HG03558 (cell line): ENCODE data around the gene USPL1.

Experiments
- ATAC-seq: cut with Tn5 transposase; IDR thresholded peaks from one replicate; pipeline ENCODE4 v1.9.1; 2021; ENCODE audit warnings: moderate number of reproducible peaks; ENCODE audit not compliant: unreplicated experiment; ENCODE audit errors: extremely low read depth

The USPL1 gene

DNA sequence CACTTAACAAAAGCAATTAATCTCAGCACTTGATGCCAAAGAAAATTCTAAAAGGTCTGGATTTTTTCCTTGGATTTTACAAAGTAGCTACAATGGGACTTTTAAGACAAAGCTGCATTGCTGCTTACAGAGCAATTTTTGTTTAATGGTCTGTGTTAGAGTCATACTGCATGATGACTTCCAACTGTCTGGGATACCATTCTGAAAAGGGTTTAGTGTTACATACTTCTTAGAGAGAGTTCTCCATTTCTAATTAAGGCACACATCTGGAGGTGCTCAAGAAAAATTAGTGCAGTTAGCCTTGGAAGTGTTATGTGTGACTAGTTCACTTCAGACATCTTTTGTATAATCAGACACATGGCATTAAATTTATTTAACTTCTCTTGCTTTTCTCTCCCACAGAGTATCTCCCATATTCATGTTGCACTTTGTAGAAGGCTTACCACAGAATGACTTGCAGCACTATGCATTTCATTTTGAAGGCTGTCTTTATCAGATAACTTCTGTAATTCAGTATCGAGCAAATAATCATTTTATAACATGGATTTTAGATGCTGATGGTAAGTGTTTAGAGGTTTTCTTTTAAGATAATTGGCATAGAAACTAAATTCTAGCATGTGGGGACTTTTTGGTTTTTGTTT is 35.1 kb downstream of the USPL1 start:
- ATAC-seq, result no peak

DNA sequence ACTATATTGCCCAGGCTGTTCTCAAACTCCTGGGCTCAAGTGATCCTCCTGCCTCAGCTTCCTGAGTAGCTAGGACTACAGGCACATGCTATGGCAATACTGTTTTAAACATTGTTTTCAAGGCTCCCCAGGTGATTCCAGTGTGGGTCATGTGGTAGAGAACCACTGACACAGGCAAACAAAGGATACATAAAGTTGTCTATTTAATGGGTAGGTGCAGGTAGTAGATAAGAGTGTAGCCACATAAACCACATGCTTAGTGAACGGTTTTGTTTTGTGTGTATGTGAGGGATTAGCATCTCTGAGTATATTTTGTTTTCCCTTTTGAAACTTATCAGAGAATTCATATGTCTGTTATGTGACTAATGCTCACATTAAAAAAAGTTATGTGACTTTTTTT is 36.7 kb downstream of the USPL1 start:
- no peak for ATAC-seq

DNA sequence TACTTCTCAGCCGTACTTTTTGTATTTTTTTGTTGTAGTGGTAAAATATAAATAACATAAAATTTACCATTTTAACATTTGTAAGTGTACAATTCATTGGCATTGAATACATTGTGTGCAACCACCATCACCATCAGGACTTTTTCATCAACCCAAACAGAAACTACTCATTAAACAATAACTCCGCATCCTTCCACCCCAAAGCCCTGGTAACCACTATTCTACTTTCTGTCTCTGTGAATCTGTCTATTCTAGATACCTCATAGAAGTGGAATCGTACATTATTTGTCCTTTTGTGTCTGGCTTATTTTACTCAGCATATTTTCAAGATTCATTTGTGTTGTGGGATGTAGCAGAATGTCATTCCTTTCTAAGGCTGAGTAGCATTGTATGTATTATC is 38.5 kb downstream of the USPL1 start:
- ATAC-seq, result no peak

DNA sequence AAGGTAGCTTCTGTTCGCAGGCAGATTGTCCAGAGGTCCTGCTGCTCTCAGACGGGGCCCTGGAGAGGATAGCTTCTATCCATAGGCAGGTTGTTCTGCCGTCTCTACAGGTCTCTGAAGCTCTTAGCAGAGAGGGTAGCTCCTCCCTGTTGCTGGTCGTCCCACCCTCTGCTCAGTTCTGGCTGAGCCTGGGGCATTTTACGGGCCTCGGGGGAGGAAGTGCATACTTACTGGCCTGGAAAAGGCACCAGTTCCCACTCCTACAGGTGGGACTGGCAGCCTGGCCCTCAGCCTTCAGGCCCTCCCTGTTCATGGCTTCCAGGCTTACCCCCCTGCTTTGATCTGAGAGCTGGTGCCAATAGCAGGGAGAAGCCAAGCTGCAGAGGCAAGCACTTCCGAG is 42.3 kb downstream of the USPL1 start:
- ATAC-seq, result no peak

DNA sequence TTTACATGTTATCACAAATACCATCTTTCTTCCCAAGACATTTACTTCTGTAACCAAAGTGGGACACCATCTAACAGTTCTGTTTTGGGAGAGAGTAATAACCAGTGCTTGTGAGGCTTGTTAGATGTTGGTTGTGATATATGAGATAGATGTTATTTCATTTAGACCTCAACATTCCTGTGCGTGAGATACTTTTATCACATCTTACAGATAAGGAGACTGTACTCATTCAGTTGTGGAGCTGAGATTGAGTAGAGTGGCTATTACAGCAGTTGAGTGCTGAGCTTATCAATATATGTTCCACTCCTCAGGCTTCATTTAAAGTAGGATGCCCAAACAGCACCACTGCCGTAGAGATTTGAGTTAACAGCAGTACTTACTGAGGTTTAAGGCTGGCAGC is 43.1 kb downstream of the USPL1 start:
- ATAC-seq, result no peak

DNA sequence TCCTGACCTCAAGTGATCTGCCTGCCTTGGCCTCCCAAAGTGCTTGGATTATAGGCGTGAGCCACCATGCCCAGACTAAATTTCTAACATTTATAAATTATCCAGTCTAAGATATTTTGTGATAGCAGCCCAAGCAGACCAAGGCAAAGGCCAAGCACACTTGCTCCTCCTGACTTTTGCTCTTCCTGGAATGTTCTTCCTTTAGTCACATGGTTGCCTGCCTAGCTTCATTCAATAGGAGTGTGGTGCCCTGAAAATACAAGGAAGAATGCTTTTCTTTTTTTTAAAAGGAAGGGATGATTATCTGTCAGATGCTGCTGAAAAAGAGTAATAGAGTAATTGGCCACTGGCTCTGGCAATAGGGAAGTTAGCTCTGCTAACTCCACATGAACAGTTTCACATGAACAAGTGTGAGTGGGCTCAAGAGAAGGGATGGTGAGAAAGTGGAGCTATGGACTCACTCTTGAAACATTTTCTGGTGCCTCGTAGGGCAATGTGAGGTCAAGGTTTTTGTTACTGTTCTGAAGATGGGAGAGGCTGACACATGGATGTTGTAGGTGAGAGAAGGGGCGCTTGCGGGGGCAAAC is 47.1 kb downstream of the USPL1 start:
- ATAC-seq, result no peak

DNA sequence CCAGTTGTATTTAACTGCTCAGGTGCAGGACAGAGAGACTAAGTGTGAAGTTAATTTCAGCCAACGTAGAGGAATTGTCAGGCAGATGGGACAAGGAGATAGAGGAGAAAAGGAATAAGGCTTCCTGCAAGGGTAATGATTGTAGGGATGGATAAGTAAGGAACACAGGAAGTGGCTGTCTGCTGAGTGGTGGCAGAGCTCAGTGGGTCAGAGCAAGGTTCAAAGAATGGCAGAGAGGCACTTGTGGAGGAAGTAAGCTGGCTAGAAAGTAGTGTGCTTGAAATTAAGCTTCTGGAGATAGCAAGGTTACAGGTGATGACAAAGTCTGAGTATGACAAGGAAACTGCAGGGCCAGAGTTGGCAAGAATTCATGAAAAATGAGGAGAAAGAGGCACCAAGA is 47.9 kb downstream of the USPL1 start:
- no peak for ATAC-seq

DNA sequence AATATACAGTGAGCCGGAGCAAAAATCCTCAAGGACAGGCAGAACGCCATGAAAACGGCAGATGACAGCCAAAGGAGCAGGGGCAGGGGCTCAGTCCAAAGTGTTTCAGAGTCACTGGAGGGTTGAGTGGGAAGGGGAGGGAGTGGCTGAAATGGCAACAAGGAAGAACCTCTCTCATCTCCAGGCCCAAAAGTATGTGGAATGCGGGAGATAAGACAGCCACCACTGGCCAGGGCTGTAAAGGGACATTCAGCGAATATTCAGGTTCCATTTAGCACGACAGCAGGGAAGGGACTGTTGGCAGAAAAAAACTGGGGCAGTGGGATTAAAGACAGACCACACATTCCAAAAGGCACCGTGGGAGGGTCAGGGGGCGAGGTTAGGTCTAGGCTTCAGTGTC is 48.4 kb downstream of the USPL1 start:
- ATAC-seq, result no peak

DNA sequence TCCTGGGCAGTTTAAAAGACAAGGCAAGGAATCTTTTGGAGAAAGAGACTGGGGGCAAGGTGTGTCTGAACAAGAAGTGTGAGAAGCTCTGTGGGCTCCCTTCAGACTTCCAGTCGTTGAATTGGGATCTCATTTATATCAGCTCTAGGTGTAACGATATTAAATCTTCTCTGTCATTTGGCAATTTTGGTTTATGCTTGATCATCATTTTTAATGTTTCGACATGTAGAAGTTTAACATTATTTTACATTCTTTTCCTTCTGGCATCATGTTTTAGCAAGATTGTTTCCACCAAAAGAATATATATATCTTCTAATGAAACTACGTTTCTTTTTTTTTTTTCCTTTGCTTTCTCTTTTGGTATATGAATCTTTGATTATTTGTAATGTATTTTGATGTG is 49.3 kb downstream of the USPL1 start:
- no peak for ATAC-seq

DNA sequence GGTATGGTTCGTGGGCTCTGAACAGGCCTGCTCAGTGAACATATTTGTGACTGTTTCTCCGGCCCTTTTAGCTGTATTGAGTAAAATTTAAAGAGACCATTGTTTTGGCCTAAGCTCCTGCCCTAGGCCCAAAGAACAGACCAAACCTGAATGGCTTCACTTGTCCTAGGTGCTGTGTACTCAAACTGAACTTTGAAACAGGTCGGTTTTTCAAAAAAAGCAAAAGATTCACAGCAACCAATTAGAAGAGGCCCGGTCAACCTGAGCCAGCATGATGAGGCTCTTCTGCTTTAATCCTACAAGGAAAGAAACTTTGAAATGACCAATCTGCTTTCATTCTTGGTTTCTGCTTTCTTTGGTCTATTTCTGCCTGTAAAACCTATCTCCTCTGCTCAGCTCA is 50.6 kb downstream of the USPL1 start:
- ATAC-seq, result no peak

DNA sequence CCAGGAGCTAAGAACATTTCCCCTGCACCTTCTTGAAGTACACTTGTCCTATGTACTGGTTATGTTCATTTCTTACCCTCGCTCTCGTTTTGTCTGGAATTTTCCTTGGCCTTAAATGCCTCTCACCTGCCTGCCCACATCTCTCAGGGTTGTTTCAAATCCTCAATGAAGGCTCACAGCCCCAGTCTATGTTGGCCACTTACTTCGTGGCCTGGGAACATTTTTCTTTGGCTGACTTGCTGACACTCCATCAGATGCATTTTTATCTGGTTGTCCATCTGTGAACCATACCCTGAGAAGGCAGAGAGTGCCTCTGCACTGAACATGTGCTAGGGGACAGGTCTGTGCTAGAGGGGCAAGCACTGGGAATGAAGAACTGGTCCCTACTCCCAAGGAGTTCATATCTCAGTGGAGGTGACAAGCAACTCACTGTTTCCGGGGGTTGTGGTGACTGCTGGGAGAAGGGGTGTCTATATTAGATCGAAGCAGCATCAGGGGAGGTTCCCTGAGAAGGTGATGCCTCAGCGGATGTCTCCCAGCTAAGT is 53.6 kb downstream of the USPL1 start:
- ATAC-seq, result no peak

DNA sequence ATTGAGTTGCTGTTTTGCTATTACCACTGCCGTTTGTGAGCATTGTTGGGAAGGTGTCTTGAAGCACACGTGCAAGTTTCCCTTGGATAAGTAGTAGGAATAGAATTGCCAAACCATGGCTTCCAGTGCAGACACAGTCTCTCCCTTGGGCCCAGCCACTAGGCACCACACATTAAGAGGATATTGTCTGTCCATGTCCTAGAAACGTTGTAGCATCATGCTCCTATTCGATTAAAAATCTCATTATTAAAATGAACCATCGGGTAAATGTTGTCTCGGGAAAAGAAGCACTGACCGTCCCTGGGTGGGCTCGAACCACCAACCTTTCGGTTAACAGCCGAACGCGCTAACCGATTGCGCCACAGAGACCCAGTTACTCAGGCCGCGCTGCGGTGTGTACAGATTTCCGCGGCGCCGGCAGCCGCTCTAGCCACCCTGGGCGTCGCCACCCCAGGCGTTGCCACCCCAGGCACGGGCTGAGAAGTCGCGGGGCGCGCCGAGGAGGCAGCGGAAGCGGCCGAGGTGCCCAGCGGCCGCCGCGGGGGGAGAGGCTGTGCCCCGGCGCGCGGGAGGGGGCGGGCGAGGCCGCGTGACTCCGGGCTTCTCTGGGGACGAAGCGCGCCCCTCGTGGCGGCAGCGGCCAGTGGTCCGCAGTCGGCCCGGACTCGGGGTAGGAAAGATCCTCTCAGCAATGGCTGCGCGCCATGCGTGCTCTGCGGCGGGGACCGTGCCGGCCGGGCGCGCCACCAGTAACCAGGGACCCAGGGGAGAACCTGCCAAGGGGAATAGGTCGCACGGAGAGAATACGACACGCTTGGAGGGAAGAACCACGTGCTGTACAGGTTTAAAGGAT is 56.2 kb downstream of the USPL1 start:
- ATAC-seq, result peak; percentile 78

DNA sequence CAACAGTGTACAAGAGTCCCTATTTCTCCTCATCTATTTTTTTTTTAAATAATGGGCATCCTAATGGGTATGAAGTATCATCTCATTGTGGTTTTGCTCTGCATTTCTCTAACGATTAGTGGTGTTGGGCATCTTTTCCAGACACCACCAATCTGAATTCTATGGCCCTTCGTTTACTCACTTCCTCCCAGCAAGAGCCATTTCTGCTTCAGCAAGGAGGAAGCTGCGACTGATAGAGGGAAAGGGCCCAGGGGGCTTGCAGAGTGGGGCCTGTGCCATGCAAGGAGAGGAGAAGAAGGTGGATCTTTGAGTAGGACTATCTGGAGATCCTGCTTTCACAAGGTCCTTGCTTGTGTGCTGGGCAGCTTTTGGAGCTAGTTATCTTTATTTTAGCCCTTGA is 58.0 kb downstream of the USPL1 start:
- no peak for ATAC-seq

DNA sequence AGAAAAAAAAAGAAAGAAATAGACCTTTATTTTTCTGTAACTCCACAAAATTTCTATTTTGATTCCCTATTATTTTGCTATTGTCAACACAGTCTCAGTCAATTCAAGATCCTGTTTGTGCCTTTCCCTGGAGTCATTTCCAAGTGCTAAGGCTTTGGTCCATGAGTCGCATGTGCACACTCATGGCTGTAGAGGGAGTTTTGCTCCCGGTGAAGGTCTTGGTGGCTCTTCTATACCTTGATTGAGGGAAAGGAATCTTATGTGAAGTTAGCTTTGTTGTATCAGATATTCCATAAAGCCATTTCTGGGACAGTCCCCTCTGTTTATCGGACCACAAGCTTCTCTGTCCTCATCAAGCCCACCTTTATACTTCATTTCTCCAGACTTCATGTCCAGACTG is 59.0 kb downstream of the USPL1 start:
- ATAC-seq, result no peak

DNA sequence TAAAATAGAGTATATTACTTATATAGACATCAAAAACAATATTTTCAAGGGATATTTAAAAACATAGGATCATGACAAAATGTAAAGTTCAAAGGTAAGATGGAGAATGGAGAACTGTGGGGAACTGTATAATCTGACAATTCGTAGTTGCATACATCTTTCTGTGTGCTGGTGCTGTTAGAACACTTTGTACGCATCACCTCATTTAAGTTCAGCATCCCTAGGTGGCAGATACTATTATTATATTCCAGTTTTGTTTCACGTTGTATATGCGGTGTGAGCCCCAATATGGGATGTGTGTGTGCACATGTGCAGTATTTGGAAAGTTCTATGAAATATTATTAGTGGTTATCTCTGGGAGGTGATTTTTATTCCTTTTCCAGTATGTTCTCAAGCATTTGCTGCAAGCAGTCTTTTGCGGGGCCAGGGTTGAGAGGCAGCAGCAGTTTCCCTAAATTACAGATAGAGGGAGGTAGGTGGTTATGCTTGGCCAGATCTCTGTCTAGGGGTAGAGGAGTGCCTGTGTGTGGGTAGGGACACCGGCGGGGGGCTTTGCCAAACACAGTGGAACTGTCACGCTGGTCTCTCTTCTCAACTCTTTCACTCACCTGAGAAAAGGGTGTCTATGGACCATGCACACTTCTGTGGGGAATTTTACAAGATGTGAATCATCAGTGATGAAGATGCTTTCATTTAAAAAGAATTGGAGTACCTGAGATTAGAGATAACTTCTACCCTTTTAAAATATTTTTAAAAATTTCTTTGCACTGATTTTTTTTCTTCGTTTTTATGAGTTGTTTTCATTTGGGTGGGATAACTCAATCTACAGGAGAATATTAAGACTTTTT is 62.0 kb downstream of the USPL1 start:
- ATAC-seq, result no peak

DNA sequence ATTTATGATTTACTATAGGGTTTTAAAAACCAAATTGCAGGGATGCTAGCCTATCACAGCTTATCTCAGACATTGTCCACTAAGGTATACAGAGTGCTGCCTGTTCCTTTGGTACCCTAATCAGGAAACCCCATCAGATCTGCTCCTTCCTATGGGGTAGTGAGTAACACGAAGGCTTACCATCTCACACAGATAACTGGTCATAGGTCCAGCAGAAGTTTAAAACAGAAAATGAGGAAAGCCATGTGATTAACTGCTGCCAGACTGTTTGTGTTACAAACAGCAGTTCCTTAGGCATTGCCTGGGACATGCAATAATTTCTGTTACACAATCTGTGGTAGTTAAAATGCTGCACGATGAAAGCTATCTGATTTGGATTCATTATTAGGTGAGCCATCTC is 64.1 kb downstream of the USPL1 start:
- ATAC-seq, result no peak

DNA sequence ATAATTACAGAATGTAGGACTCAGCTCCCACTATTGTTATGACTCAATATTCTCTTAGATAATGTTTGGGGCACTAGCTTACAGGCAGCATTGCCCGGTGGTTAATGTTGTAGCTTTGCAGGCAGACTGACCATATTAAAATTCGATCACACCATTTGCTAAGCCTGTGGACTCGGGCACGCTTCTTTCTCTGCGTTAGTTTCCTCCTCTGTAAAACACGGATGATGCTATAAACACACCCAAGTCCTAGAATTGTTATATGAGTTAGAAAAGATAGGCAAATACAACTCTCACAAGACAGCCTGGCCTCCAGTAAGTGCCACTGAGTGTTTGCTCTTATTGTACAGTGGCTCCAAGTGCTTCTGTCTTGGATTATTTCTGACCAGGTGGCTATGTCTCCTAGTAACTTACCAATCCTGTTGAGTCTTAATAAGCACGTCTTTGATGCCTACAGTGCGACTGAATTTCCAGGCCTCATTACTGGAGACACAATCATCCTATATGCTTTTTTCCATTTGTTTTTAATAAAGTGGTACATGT is 67.7 kb downstream of the USPL1 start:
- no peak for ATAC-seq

DNA sequence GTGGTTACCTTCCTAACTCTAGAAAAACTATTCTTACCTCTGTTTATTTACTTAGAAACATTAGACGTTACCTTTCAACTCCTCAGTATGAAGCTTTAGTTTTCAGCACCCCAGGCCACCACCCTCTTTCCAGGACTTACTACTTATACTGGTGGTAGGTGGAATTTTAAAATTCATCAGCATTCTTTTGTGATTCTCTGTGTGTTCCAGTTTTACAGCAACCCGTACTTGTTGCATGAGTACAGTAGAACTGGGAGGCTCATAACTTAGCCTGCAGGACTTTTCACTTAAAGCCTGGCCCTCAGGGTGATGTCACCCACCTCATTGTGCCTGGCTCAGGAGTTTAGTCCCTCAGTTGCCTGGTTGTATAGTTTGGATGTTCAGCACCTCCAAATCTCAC is 68.3 kb downstream of the USPL1 start:
- no peak for ATAC-seq

DNA sequence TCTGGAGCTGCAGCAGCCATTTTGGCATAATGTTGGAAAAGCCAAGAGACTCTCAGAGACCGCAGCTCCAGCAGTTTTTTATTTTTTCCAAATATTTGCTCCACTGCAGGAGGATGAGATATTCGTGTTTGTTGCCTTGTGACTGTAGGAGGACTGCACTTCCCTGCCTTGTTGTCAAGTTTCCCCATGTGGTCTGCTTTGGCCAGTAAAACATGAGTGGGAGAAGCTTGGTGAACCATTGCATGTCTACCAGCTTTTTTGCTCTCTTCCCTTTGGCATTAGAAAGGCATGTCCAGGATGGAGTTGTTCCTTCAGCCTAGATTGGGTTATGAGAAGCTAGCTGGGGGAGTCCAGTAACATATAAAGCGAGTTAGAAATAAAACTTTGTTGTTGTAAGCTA is 69.9 kb downstream of the USPL1 start:
- no peak for ATAC-seq

DNA sequence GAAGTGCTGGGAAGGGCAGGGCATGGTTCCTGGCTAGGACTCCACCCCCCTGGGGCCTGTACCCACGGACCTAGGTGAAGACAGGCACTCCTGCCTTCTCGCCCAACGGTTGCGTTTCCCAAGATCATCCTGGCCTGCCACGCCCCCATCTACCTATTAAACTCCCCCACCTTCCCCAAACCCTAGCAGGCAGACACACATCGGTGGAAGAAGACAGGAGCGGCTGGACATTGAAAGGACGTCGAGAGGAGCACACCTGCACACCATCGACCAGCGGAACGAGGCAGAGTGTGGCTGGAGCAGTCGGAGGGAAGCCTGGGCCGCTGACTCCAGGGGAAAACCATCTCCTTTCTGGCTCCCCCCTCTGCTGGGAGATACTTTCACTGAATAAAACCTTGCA is 72.0 kb downstream of the USPL1 start:
- ATAC-seq, result no peak
